ENCODE results near the gene FRMPD4. TPM values are rescaled to one million over a fixed set of nuclear protein-coding genes. Genes with fewer than 3 reads are reported as not detected.

The FRMPD4 gene
- total and polyA plus RNA-seq, 9 donors = 0.01 to 0.20 (median 0.05) TPM; not detected in 6

DNA sequence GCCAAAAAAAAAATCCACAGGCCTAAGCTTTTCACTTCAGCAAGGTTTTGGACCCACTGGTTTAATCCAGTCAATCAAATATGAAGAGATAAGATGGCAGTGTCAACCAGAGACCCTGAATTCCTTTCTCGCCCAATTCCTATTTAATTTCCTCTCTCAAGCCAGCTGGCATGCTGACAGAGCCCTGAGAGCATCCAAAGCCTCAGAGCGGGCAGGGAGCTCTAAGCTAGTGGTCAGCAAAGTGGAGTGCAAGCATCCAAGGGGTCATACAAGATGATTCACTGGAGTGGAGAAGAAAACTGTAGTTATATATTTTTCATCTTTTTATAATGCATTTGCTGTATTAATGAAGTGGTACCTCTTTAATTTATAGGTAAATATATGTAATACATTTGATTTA lies 615.1 kb downstream of the FRMPD4 start:
- Histone ChIP-seq H3K4me3 (no peak overlapping the region), H3K36me3 (no peaks in the 10 kb centered on the region), H3K9me3 (no peaks in the 10 kb centered on the region), H3K27me3 (no peaks in the 10 kb centered on the region), H3K27ac (no peak overlapping the region), H3K4me1 (ENCODE audit: insufficient read depth) (no peaks in the 10 kb centered on the region)
- peak in 3 of 5 donors; percentile 9 to 42 (median 20) for DNase-seq
- 21 to 30% (median 30%) methylated on average over 2 of the region's 2 CpGs for WGBS, 3 donors
- intact Hi-C loops (cut with DNase I) = no loop called here
- TF ChIP-seq, protein P1, sequence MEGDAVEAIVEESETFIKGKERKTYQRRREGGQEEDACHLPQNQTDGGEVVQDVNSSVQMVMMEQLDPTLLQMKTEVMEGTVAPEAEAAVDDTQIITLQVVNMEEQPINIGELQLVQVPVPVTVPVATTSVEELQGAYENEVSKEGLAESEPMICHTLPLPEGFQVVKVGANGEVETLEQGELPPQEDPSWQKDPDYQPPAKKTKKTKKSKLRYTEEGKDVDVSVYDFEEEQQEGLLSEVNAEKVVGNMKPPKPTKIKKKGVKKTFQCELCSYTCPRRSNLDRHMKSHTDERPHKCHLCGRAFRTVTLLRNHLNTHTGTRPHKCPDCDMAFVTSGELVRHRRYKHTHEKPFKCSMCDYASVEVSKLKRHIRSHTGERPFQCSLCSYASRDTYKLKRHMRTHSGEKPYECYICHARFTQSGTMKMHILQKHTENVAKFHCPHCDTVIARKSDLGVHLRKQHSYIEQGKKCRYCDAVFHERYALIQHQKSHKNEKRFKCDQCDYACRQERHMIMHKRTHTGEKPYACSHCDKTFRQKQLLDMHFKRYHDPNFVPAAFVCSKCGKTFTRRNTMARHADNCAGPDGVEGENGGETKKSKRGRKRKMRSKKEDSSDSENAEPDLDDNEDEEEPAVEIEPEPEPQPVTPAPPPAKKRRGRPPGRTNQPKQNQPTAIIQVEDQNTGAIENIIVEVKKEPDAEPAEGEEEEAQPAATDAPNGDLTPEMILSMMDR (IDR thresholded peaks at IDR 0.05) = no peak
- no peak for TF ChIP-seq POLR2A (IDR thresholded peaks at IDR 0.05)
- TF ChIP-seq EP300 (IDR thresholded peaks at IDR 0.05) = no peak

DNA sequence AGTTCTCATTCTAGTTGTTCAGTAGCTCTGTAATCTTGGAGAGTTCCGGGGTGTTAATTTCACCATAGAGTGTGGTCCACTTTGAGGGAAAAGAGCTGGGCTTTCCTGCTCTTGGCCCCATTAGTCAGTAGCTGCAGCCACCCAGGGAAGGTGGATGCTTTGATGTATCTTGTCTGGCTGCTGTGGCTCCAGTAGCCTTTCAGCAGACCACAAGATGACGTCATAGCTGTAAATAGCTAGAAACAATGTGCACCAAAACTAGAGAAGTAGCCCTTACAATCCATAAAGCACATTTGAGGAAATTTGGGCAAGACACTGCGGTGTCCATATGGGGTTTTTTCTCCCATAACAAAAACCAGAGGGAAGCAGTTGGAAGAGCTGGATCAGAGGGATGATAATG lies 620.0 kb downstream of the FRMPD4 start:
- H3K27ac ChIP-seq = no peak overlapping the region
- intact Hi-C loops (cut with DNase I) = no loop called here
- H3K9me3 ChIP-seq = no peaks in the 10 kb centered on the region
- no peaks in the 10 kb centered on the region for H3K36me3 ChIP-seq
- 61 to 67% (median 62%) methylated on average over 3 of the region's 3 CpGs for WGBS, 3 donors
- H3K4me3 ChIP-seq = no peak overlapping the region
- no peaks in the 10 kb centered on the region for H3K4me1 ChIP-seq (ENCODE audit: insufficient read depth)
- no peaks in the 10 kb centered on the region for H3K27me3 ChIP-seq
- TF ChIP-seq POLR2A (IDR thresholded peaks at IDR 0.05) = no peak
- TF ChIP-seq, protein P1 (IDR thresholded peaks at IDR 0.05) = no peak
- TF ChIP-seq EP300 (IDR thresholded peaks at IDR 0.05) = no peak
- no peak for DNase-seq

DNA sequence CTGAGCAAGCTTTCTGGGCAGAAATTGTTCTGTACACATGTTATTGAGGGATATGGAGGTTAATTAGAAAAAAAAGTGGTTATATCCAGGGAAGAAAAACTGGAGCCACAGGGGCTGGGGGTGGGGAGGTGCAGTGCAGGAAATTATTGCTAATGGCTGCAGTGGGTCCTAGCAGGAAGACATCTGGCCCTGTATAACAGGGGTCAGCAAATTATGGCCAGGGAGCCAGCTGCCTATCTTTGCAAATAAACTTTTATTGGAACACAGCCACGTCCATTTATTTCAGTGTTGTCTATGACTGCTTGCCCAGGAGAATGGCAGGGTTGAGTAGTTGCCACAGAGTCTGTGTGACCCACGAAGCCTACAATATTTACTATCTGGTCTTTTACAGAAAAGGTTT lies 629.6 kb downstream of the FRMPD4 start:
- TF ChIP-seq POLR2A (IDR thresholded peaks at IDR 0.05) = no peak
- TF ChIP-seq, protein P1 (IDR thresholded peaks at IDR 0.05) = no peak
- no peak for TF ChIP-seq EP300 (IDR thresholded peaks at IDR 0.05)
- Histone ChIP-seq H3K27me3 (no peaks in the 10 kb centered on the region), H3K27ac (no peak overlapping the region), H3K36me3 (no peaks in the 10 kb centered on the region), H3K4me3 (no peak overlapping the region), H3K9me3 (no peaks in the 10 kb centered on the region), H3K4me1 (ENCODE audit: insufficient read depth) (no peaks in the 10 kb centered on the region)
- 30 to 43% (median 33%) methylated on average over 2 of the region's 2 CpGs for WGBS, 3 donors
- intact Hi-C loops (cut with DNase I) = no loop called here
- DNase-seq = no peak

DNA sequence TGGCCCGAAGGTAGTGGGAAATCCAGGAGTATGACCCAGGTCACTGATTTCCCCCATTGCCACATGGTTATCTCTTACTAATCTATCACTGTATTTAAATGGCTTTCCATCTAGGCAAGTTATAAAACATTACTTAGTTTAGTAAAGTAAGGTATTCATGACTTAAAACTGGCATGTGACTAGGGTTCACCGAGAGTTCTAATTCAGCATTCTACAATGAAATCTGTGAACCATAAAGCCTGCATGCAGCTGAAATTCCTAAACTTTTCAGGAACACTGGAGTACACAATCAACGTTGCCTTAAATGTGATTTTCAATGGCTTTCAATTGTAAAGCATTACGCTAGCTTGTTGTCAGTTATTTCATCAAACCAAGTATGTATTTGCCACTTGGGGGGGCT lies 630.2 kb downstream of the FRMPD4 start:
- intact Hi-C loops (cut with DNase I) = no loop called here
- Histone ChIP-seq H3K4me1 (ENCODE audit: insufficient read depth) (no peaks in the 10 kb centered on the region), H3K36me3 (no peaks in the 10 kb centered on the region)

More for the DNA sequence above, 630.2 kb downstream of the FRMPD4 start:
- TF ChIP-seq, protein P1 (IDR thresholded peaks at IDR 0.05) = no peak
- TF ChIP-seq EP300 (IDR thresholded peaks at IDR 0.05) (no peak), POLR2A (IDR thresholded peaks at IDR 0.05) (no peak)
- Histone ChIP-seq H3K9me3 (no peaks in the 10 kb centered on the region), H3K27me3 (no peaks in the 10 kb centered on the region), H3K4me3 (no peak overlapping the region), H3K27ac (no peak overlapping the region)
- 84 to 92% (median 87%) methylated on average over 4 of the region's 4 CpGs for WGBS, 3 donors
- DNase-seq = no peak
